HL-60 (cell line): ENCODE data around the gene MIOX.
"Not testable (repeated sequence)": the region's sequence is repeated elsewhere in the genome, so short reads cannot be mapped to it uniquely, and the experiment has no call there.

Experiments used
- DNase-seq, 2 experiments: peaks; one replicate each; pipeline ENCODE4 v3.0.0-alpha.2; 2010 to 2020; ENCODE audit warnings: low read depth in 1 of 2, low spot score in 1 of 2
- H3K27ac ChIP-seq: fragments of 250-450 bp; sonication (Bioruptor Pico); replicated peaks from 2 replicates; pipeline ENCODE4 v1.5.1; 2020; ENCODE audit warnings: mild to moderate bottlenecking, moderate library complexity
- H3K27me3 ChIP-seq: fragments of 250-450 bp; sonication (Bioruptor Pico); 2 replicates; pipeline ENCODE4 v1.5.1; 2021; ENCODE audit warnings: mild to moderate bottlenecking, moderate library complexity; ENCODE audit not compliant: insufficient read depth, poor library complexity, severe bottlenecking
- H3K4me3 ChIP-seq: replicated peaks from 2 replicates; pipeline ENCODE4 v1.5.1; 2011; ENCODE audit warnings: mild to moderate bottlenecking, control low read depth, low read length; ENCODE audit not compliant: insufficient read depth
- CTCF ChIP-seq: IDR thresholded peaks from one replicate; pipeline ENCODE4 v1.5.1; 2011; ENCODE audit warnings: low read length, control low read depth, inconsistent platforms; ENCODE audit not compliant: insufficient read depth
- GABPA ChIP-seq: IDR thresholded peaks from 2 replicates; pipeline ENCODE4 v1.6.1; 2012; ENCODE audit warnings: low read depth
- POLR2AphosphoS5 ChIP-seq: IDR thresholded peaks from 2 replicates; pipeline ENCODE4 v1.6.1; 2012; ENCODE audit warnings: low read depth
- REST ChIP-seq: IDR thresholded peaks from 2 replicates; pipeline ENCODE4 v1.6.1; 2012; ENCODE audit warnings: low read depth; ENCODE audit not compliant: insufficient replicate concordance
- SPI1 ChIP-seq: IDR thresholded peaks from 2 replicates; pipeline ENCODE4 v1.6.1; 2012; ENCODE audit warnings: low read depth, mild to moderate bottlenecking, borderline replicate concordance

MIOX gene

GRCh38 chr22:50532824-50533796 lies 46.5 kb downstream of the MIOX start:
- Histone ChIP-seq H3K4me3 (no peak overlapping the region), H3K27me3 (no peaks in the 10 kb centered on the region), H3K27ac (peak overlapping the region; percentile 99)
- TF ChIP-seq SPI1 (no peak), CTCF (no peak), REST (no peak), GABPA (no peak), POLR2AphosphoS5 (no peak)
- DNase-seq, result no peak

- peak overlapping the region; percentile 99 for H3K27ac ChIP-seq
- DNase-seq, result peak; percentile 70 to 78
- peak; percentile 11; the same call in 1 of the 2 replicates for TF ChIP-seq SPI1
- H3K4me3 ChIP-seq, H3K27me3 ChIP-seq: not testable (repeated sequence)
Measured at GRCh38 chr22:50533856-50534711, 47.4 kb downstream of the MIOX start.

GRCh38 chr22:50535113-50535512 lies 48.5 kb downstream of the MIOX start:
- H3K27ac ChIP-seq, result peak overlapping the region; percentile 99

GRCh38 chr22:50536226-50536625 lies 49.6 kb downstream of the MIOX start:
- DNase-seq, result no peak
- Histone ChIP-seq H3K4me3 (no peak overlapping the region), H3K27ac (no peak overlapping the region), H3K27me3 (no peaks in the 10 kb centered on the region)
- TF ChIP-seq GABPA (no peak), POLR2AphosphoS5 (no peak), REST (no peak), SPI1 (no peak), CTCF (no peak)

More at GRCh38 chr22:50535113-50535512, 48.5 kb downstream of the MIOX start:
- H3K4me3 ChIP-seq, result no peak overlapping the region
- TF ChIP-seq GABPA, result no peak
- DNase-seq, result no peak
- H3K27me3 ChIP-seq, result no peaks in the 10 kb centered on the region
